Hematopoietic multipotent progenitor cell treated with erythropoietin and hydrocortisone succinate and interleukin-3 and kit ligand, for 8 days (in vitro differentiated cells): ENCODE measurements around the gene DMRTA2.
"Not testable (repeated sequence)": the region's sequence is repeated elsewhere in the genome, so short reads cannot be mapped to it uniquely, and the experiment has no call there.

Experiments used
- DNase-seq: peaks from one replicate; pipeline ENCODE4 v3.0.0-alpha.2; 2015

Gene DMRTA2

DNA sequence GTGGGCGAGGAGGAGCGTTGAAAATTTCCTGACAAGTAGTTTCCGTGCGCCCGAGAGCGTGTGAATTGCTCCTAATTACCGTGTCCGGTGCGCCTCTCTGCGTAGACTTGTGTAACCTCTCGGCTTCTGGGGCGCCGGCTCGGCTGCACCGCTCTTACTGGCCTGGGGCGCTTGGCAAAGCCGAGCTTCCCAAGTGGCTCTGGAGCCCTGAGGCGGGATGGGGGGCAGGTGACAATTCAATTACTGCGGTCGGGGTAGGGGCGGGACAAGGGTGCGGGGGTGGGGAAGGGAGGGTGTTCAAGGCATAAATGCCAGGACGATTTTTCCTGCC is 392 bp upstream of the DMRTA2 start:
- DNase-seq = no peak

DNA sequence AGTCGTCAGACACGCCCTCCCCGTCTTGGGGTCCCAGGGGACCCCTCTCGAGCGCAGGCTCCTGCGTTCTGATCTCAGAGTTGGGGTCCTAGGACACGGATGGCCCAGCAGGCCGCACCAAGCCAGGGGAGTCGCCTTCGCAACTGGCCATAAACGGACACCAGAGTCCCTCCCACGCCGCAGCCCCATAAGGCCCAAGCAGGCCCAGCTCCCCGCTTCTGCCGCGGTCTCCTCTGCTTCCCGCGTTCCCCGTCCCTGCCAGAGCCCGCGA is 633 bp downstream of the DMRTA2 start:
- DNase-seq = no peak

DNA sequence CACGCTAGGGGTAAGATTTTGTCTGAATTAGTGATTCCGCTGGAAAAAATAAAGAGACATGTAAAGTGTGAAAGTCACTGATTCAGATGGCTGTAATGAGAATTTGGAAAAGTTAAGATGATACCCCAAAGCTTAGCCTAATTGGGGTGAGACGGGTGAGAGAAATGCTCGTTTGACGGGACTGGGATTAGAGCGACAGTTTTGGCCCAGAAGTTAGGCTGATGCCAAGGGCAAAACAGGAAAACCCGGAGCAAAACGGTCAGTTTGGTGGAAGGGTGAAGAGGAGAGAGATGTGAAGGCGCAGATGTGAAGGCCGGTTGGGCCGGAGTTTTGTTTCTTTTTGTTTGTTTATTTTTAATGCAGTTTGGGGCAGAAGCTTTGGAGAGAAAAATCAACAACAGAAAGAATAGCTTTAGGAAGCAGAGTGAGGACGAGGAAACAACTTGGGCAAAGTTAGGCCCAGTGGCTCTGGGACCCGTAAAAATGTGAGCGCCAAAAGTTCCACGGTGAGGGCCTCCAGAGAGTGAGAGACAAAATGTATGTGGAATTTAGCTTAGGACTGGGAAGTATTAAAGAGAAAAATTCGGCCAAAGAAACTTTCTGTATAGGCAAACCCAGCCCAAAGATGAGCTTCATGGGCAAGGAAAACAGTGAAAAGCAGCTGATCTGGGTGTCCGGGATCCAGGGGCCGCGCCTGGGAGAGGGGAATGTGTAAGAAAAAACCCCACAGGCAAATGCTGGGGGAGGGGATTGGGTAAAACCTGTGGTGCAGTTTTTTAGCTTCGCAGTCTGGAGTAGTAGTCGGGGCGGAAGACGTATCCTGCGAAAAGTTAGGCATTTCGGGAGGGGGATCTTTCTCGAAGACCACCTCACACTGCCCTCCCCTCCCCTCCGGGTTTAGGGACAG is 1.2 kb downstream of the DMRTA2 start:
- no peak for DNase-seq

- DNase-seq = no peak
Observed at GRCh38 chr1:50421366-50421748, 1.9 kb downstream of the DMRTA2 start.

GRCh38 chr1:50420689-50421365 is 2.4 kb downstream of the DMRTA2 start:
- DNase-seq = no peak

- no peak for DNase-seq
Observed at GRCh38 chr1:50419907-50420677, 3.2 kb downstream of the DMRTA2 start.

- no peak for DNase-seq
Observed at GRCh38 chr1:50419192-50419906, 3.9 kb downstream of the DMRTA2 start.

DNA sequence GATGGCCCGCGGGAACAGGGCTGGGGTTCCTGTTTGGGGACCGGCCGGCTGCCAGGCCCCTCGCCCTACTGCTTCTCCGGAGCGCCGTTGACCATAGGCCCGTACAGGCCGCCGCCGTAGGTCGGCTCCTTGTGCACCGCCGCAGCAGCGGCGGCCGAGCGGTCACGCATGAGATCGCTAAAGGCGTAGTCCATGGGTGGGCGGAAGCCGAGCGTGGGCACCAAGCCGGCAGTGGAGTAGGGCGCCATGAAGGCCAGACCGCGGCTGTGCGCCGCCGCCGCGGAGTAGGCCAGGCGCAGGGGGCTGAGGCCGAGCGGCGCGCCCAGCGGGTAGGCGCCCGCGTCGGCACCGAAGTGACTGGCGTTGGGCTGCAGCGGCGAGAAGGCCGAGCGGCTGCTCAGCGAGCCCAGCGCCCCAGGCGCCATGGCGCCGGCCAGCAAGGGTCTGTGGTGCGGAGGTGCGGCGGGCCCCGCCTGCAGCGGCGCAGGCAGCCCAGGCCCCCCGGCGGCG is 4.6 kb downstream of the DMRTA2 start:
- no peak for DNase-seq

GRCh38 chr1:50417946-50418599 is 5.2 kb downstream of the DMRTA2 start:
- no peak for DNase-seq

DNA sequence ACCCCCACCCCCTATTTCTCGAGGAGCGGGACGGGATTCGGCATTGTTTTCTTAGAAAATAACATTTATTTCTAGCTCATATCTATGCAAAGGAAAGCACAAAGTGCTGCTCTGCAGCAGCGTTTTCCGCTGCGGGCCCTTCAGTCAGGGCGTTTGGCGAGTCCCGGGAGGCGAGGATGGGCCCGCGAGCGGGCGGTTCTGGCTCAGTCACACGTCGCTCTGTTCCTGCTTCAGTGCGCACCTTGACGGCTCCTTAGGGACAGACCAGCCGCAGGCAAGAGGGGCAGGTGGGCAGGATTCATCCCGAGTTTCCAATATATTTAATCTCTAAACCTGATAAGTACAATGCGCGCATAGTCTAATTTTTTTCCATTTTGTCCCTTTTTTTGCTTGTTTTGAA is 5.7 kb downstream of the DMRTA2 start:
- DNase-seq = no peak

- DNase-seq = no peak
Observed at GRCh38 chr1:50416553-50417453, 6.4 kb downstream of the DMRTA2 start.

DNA sequence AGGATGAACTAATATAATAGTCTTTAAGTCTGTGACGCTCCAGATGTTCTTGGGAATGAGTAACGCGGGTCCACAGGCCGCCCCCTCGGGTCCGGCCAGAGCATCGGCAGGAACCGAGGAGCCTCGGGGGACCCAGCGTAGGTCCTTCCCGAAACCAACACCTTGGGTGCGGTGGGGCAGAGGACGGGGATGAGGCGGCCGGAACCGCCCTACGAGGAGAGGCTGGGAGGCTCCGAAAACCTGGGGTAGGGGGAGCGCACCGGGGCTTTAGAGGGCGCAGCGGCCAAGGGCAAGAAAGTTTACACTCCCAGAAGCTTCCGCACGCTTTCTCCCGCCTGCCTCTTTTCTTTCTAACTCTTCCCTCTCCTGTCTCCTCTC is 7.1 kb downstream of the DMRTA2 start:
- DNase-seq = no peak

- DNase-seq = no peak
Observed at GRCh38 chr1:50415235-50416149, 7.8 kb downstream of the DMRTA2 start.

GRCh38 chr1:50414853-50415234 is 8.4 kb downstream of the DMRTA2 start:
- no peak for DNase-seq

DNA sequence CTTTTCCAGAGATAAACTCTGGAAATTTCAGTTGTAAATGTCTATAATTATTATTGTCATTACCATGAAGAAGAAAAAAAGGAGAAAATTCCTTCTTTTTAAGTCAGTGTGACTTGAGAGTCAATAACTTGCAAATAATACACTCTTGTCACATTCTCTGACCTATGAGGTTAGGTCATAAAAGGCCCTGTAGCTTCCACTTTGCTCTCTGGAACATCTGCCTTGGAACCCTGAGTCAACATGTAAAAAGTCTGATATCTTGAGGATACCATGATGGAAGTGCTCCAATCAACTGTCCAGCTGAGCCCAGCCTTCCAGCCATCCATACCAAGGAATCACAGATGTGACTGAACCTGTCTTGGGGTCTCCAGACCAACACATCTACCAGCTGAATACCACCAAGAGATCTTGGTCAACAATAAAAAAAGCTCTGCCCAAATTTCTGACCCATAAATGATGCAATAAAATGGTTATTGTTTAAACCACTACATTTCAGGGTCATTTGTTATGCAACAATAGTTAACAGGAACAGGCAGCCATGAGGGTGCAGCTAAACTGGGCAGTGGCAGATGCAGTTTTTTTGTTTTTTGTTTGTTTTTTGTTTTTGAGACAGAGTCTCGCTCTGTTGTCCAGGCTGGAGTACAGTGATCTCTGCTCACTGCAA is 10.3 kb downstream of the DMRTA2 start:
- no peak for DNase-seq

- DNase-seq = no peak
Observed at GRCh38 chr1:50405814-50406213, 17.4 kb downstream of the DMRTA2 start.

GRCh38 chr1:50393522-50394120 is 29.6 kb downstream of the DMRTA2 start:
- no peak for DNase-seq

GRCh38 chr1:50381551-50381950 is 41.7 kb downstream of the DMRTA2 start:
- DNase-seq = not testable (repeated sequence)

DNA sequence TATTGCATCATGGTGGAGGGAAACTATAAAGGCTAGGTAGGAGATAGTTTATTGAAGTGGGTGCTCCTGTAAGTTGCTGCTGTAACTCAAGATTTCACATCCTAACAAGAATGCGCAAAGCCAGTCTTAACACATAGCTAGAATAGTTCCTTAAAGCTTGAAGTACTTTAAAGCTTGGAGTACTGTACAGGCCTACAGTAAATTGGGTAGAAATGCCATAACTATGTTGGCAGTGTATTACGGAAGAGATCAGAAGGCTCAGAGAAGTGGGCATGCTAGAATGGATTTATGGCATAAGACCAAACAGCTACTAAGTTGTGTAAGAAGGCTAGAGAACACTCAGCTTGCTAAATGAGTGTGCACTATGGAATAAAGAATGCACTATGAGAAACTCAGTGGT is 44.5 kb downstream of the DMRTA2 start:
- no peak for DNase-seq
